Activated CD8-positive, alpha-beta T cell treated with anti-CD3 and anti-CD28 coated beads for 36 hours (primary cell): ENCODE data around the gene TESK2. TPM values are rescaled to one million over a fixed set of nuclear protein-coding genes. Genes with fewer than 3 reads are reported as not detected.
A peak's percentile ranks its signal among the peaks of the same experiment; 100 is the strongest.

ENCODE experiments used
- ATAC-seq: fragments of 200-7000 bp; cut with Tn5 transposase; one replicate; pipeline ENCODE4 v1.10.0; 2021; ENCODE audit warnings: mild to moderate bottlenecking, moderate library complexity
- CTCF ChIA-PET: fragments of 350-600 bp; sonication (Branson Sonifier 250); formaldehyde crosslinking; loops from one replicate; lab custom pipeline; 2021; ENCODE audit warnings: antibody characterized with exemption; lab: Charles Lee
- POLR2A ChIA-PET: fragments of 350-600 bp; sonication (Branson Sonifier 250); formaldehyde crosslinking; loops from one replicate; lab custom pipeline; 2021; ENCODE audit warnings: antibody characterized with exemption; lab: Charles Lee
- DNase-seq: peaks from one replicate; pipeline ENCODE4 v3.0.0-alpha.2; 2020
- H3K27ac Mint-ChIP-seq: one replicate; pipeline ENCODE4 v1.8.0; 2021; ENCODE audit warnings: mild to moderate bottlenecking, mixed read lengths
- H3K27me3 Mint-ChIP-seq: one replicate; pipeline ENCODE4 v1.8.0; 2021; ENCODE audit warnings: mixed read lengths
- H3K36me3 Mint-ChIP-seq: one replicate; pipeline ENCODE4 v1.8.0; 2021; ENCODE audit warnings: low read depth, mixed read lengths
- H3K4me1 Mint-ChIP-seq: one replicate; pipeline ENCODE4 v1.8.0; 2021; ENCODE audit warnings: low read depth, mixed read lengths
- H3K4me3 Mint-ChIP-seq: one replicate; pipeline ENCODE4 v1.8.0; 2021; ENCODE audit warnings: mild to moderate bottlenecking, moderate library complexity, mixed read lengths
- H3K9me3 Mint-ChIP-seq: one replicate; pipeline ENCODE4 v1.8.0; 2021; ENCODE audit warnings: mixed read lengths
- CTCF ChIP-seq: fragments of 200-600 bp; IDR thresholded peaks from one replicate; pipeline ENCODE4 v1.8.0; 2022; ENCODE audit warnings: antibody characterized with exemption, mild to moderate bottlenecking
- intact Hi-C: fragments of 100-400 bp; cut with micrococcal nuclease; formaldehyde crosslinking; loops from one replicate; pipeline ENCODE4 v1.10.0; 2022
- total RNA-seq, 2 experiments: library from RNA; stranded (reverse); gene quantifications; one replicate each; pipeline ENCODE4 v1.2.3, GENCODE V29; 2021

TESK2 gene
- total RNA-seq, 2 experiments from 2014 or later, result 2.9 to 3.7 TPM

DNA sequence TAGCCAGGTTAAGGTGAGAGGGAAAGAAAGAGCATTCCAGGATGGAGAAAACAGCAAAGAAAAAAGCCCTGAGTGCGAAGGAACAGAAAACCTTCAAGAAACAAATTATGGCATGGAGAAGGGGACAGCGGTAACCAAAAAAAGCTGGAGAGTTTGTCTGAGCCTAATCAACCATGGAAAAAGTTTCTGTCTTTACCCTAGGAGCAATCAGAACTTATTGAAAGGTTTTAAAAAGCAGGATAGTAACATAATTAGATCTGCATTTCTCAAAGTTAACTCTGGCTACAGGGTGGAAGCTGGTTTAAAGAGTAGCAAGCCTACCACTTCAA is 190.3 kb downstream of the TESK2 start:
- intact Hi-C loops, result loop anchor here (1.0 to 10.0 kb wide), 3 partner anchors 37 to 496 kb away; partner anchors contain the start of genes BTBD19, DYNLT4 and PLK3
- TF ChIP-seq CTCF, result no peak
- ChIA-PET POLR2A (interaction anchor here (0.6 to 3.2 kb wide), 3 partner anchors 285 to 481 kb away, joined by 3 to 11 read pairs (median 3); partner anchors contain the start of genes HECTD3 and UROD), CTCF (interaction anchor here (0.6 to 13.9 kb wide), 15 partner anchors 9 to 455 kb away, joined by 3 to 321 read pairs (median 4); partner anchors contain the start of genes EIF2B3, HECTD3, MUTYH and TESK2)
- H3K36me3 Mint-ChIP-seq, result peaks cover 5% of the 10 kb centered on the region
- no peak for ATAC-seq
- H3K4me1 Mint-ChIP-seq, result peaks cover 21% of the 10 kb centered on the region
- no peak for DNase-seq
- no peak overlapping the region for H3K4me3 Mint-ChIP-seq
- no peaks in the 10 kb centered on the region for H3K9me3 Mint-ChIP-seq
- H3K27me3 Mint-ChIP-seq, result no peaks in the 10 kb centered on the region
- no peak overlapping the region for H3K27ac Mint-ChIP-seq

DNA sequence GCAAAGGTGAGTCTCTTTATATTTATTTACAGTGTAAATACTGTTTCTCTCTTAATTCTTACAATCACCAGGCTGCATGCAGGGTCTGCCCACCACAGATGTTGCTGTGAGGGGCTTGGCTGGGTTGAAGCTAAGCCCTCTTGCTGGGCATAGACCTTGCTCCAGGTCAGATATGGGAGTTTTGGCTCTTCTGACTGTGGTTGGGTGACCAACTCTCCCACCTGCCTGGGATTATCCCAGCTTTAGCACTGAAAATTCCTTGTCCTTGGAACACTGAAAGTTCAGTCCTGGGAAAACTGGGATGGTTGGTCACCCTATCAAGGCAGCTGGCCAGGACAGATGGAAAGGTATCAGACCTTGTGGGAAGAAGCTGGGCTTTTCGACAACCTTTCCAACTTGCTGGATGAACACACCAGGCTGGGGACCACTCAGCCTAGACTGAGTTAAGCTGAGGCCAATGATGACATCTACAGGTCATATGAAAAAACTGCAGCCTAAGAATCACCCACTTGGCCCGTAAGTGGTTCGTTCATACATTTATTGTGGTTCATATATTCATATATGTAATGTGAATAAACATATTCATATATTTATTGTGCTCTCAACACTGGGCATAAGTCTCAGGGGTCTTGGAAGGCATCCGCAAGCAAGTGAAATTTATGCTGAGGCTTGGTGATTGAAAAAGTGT is 190.8 kb downstream of the TESK2 start:
- TF ChIP-seq CTCF, result peak; percentile 84
- H3K36me3 Mint-ChIP-seq, result peaks cover 2% of the 10 kb centered on the region
- ChIA-PET CTCF (interaction anchor here (0.6 to 13.9 kb wide), 23 partner anchors 9 to 507 kb away, joined by 3 to 321 read pairs (median 4); partner anchors contain the start of genes HECTD3, MUTYH, TESK2 and TOE1), POLR2A (interaction anchor here (0.6 to 3.2 kb wide), 6 partner anchors 284 to 491 kb away, joined by 3 to 11 read pairs (median 3); partner anchors contain the start of genes HECTD3 and UROD)
- H3K4me3 Mint-ChIP-seq, result no peak overlapping the region
- ATAC-seq (no peak), DNase-seq (peak; percentile 49)
- H3K27ac Mint-ChIP-seq, result no peak overlapping the region
- intact Hi-C loops, result loop anchor here (1.0 to 10.0 kb wide), 4 partner anchors 37 to 495 kb away; partner anchors contain the start of genes BTBD19, DYNLT4 and PLK3
- H3K4me1 Mint-ChIP-seq, result peaks cover 16% of the 10 kb centered on the region
- no peaks in the 10 kb centered on the region for H3K27me3 Mint-ChIP-seq
- H3K9me3 Mint-ChIP-seq, result no peaks in the 10 kb centered on the region

GRCh38 chr1:45299296-45299695 is 191.7 kb downstream of the TESK2 start:
- POLR2A ChIA-PET, result interaction anchor here (0.6 to 3.2 kb wide), 3 partner anchors 285 to 490 kb away, joined by 3 to 11 read pairs (median 4); partner anchors contain the start of genes HECTD3 and UROD
- no peak overlapping the region for H3K4me3 Mint-ChIP-seq
- CTCF ChIA-PET, result interaction anchor here (0.6 to 13.9 kb wide), 14 partner anchors 8 to 462 kb away, joined by 3 to 321 read pairs (median 4); partner anchors contain the start of genes HECTD3 and UROD

GRCh38 chr1:45297666-45298356 is 193.2 kb downstream of the TESK2 start:
- Mint-ChIP-seq H3K27ac (no peak overlapping the region), H3K27me3 (no peaks in the 10 kb centered on the region), H3K4me1 (peaks cover 8% of the 10 kb centered on the region), H3K9me3 (no peaks in the 10 kb centered on the region), H3K4me3 (no peak overlapping the region), H3K36me3 (no peaks in the 10 kb centered on the region)
- no peak for TF ChIP-seq CTCF
- DNase-seq (no peak), ATAC-seq (no peak)
- intact Hi-C loops, result no loop called here
- CTCF ChIA-PET, result interaction anchor here (1.3 to 13.9 kb wide), 2 partner anchors 13 to 282 kb away, joined by 4 to 321 read pairs; partner anchors contain the start of genes HECTD3 and UROD
- POLR2A ChIA-PET, result interaction anchor here (1.1 to 3.2 kb wide), 2 partner anchors 285 to 287 kb away, joined by 3 to 11 read pairs; partner anchors contain the start of genes HECTD3 and UROD

More at GRCh38 chr1:45299296-45299695, 191.7 kb downstream of the TESK2 start:
- no peaks in the 10 kb centered on the region for H3K27me3 Mint-ChIP-seq
- H3K36me3 Mint-ChIP-seq, result no peaks in the 10 kb centered on the region
- no peaks in the 10 kb centered on the region for H3K9me3 Mint-ChIP-seq
- TF ChIP-seq CTCF, result no peak
- peaks cover 10% of the 10 kb centered on the region for H3K4me1 Mint-ChIP-seq
- intact Hi-C loops, result loop anchor here (1.0 kb wide), 1 partner anchor 285 kb away; no protein-coding TSS in a partner anchor
- ATAC-seq (no peak), DNase-seq (no peak)
- H3K27ac Mint-ChIP-seq, result no peak overlapping the region

Other genes with a start within 250 kb of the TESK2 start
- 10 to 100 TPM; 37.5 to 39.8 TPM for gene HPDL, start 164.3 kb downstream of the TESK2 start, total RNA-seq
- gene TOE1, start 151.0 kb downstream of the TESK2 start, total RNA-seq, result 10 to 100 TPM; 25.7 to 28.1 TPM
- 10 to 100 TPM; 51.4 to 54.5 TPM for gene MUTYH, start 150.7 kb downstream of the TESK2 start, total RNA-seq
- gene CCDC163, start 8.9 kb upstream of the TESK2 start, total RNA-seq, result 1 to 10 TPM; 5.6 to 7.1 TPM
- gene MMACHC, start 9.1 kb upstream of the TESK2 start, total RNA-seq, result 1 to 10 TPM; 8.4 to 10.0 TPM
- gene PRDX1, start 30.7 kb upstream of the TESK2 start, total RNA-seq, result 100 to 1,000 TPM; 547 to 553 TPM
- 100 to 1,000 TPM; 184 to 186 TPM for gene AKR1A1, start 59.7 kb upstream of the TESK2 start, total RNA-seq
- 100 to 1,000 TPM; 227 to 246 TPM for gene NASP, start 92.9 kb upstream of the TESK2 start, total RNA-seq
- 1 to 10 TPM; 1.7 to 1.9 TPM for gene CCDC17, start 132.9 kb upstream of the TESK2 start, total RNA-seq
- 100 to 1,000 TPM in 1 of 2 experiments, 10 to 100 TPM in 1; 95.7 to 105 TPM for gene GPBP1L1, start 195.4 kb upstream of the TESK2 start, total RNA-seq
- gene TMEM69, start 197.0 kb upstream of the TESK2 start, total RNA-seq, result 10 to 100 TPM; 30.9 to 35.7 TPM